Measurements from ENCODE around the gene PELO.

- no peak for TF ChIP-seq ZNF704 (tag by site-specific recombination; IDR thresholded peaks at IDR 0.05)
- TF ChIP-seq ZSCAN5A (tag by site-specific recombination; IDR thresholded peaks at IDR 0.05) = no peak
- TF ChIP-seq REST (tag by site-specific recombination; IDR thresholded peaks at IDR 0.05) = no peak
- no peak for TF ChIP-seq ZNF76 (tag by site-specific recombination; IDR thresholded peaks at IDR 0.05; ENCODE audit: borderline replicate concordance, low read depth)
- no peak for TF ChIP-seq CTCF (tag by site-specific recombination; IDR thresholded peaks at IDR 0.05)
- TF ChIP-seq ZNF830 (tag by site-specific recombination; IDR thresholded peaks at IDR 0.05; ENCODE audit: low read depth) = no peak
Observed at GRCh38 chr5:52824827-52825226, 37.1 kb downstream of the PELO start.

Data from HEK293 (cell line).